EL (cell line): ENCODE data around the gene UNC13C.

Experiments used
- DNase-seq: peaks from one replicate; pipeline ENCODE4 v3.0.0-alpha.2; 2016

The UNC13C gene

DNA sequence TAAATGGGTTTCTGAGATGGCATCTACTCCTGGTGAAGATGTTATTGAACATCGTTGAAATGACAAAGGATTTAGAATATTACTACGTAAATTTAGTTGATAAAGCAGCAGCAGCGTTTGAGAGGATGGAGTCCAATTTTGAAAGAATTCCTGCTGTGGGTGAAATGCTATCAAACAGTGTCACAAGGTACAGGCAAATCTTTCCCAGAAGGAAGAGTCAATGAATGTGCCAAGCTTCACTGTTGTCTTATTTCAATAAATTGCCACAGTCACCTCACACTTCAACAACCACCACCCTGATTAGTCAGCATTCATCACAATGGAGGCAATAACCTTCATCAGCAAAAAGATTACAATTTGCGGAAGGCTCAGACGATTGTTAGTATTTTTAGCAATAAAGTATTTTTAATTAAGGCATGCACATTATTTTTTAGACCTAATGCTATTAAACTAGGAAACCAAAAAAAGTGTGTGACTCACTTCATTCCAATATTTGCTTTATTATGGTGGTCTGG, 142.8 kb downstream of the UNC13C start:
- no peak for DNase-seq

DNA sequence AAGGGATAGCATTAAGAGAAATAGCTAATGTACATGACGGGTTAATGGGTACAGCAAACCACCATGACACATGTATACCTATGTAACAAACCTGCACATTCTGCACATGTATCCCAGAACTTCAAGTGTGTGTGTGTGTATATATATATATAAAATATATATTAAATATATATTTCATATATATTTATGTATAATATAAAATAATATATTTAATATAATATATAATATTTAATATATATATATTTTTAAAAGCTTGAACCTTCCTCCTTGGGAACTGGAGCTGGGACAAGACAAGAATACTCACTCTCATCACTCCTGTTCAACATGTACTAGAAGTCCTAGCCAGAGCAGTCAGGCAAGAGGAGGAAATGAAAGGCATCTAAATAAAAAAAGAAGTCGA, 149.3 kb downstream of the UNC13C start:
- DNase-seq: no peak

DNA sequence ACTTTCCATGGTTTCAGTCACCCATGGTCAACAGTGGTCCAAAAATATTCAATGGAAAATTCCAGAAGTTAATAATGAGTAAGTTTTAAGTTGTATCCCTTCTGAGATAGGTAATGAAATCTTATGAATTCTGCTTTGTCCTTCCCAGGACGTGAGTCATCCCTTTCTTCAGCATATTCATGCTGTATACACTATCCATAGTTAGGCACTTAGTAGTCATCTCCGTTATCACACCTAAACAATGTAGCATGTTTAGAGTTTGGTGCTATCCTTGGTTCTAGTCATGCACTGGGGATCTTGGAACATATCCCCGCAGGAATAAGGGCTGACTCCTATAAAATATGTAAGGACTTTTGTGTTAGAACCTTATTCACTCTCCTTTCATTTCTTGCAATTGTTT, 153.2 kb downstream of the UNC13C start:
- no peak for DNase-seq

DNA sequence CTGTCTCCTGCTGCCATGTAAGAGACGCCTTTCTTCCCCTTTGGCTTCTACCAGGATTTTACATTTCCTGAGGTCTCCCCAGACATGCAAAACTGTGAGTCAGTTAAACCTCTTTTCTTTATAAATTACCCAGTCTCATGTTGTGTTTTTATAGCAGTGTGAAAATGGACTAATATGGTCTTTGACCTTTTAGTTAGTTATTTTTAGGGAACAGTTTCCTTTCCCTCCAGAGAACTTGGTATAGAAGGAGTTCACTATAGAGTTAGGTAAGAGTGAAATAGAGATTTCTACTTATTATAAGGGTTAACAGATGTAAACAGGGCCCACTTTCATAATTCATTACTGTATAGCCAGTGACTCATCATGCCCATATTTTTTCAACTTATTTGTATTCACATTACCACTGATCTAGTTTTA, 170.9 kb downstream of the UNC13C start:
- DNase-seq: no peak

DNA sequence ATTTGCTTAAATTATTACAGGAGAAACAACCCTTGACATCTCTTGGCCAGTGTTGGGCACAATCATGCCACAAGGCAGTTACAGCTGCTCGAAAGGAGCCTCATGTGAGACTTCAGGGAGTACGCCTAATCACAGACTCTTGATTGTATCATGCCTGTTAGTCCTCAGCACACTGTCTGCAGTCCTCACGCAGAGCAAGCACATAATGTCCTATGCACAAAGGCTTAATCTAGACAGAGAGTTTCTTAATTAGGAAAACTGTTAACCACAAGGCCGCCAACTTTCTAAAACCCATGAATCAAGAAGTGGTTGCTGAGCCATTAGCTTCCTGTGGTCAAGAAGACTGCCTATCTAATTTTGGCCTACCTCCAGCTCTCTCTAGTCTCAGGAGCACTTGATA, 172.0 kb downstream of the UNC13C start:
- DNase-seq: no peak

DNA sequence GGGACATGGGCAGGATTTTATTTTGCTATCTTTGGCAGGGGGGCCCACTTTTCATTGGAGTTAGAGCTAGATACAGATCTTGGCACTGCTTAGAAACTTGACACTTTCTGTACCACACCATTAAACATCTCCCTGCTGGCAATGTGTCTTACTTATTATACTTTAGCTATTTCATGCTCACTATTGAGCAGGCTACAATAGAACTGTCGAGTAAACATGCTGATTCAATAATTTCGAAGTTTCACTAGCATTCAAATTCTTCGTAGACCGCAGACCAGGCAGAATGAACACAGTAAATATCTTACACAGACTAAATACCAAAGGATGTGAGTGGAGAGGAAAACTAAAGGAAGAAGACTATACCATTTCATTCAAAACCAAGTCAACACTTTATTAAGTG, 180.8 kb downstream of the UNC13C start:
- no peak for DNase-seq

DNA sequence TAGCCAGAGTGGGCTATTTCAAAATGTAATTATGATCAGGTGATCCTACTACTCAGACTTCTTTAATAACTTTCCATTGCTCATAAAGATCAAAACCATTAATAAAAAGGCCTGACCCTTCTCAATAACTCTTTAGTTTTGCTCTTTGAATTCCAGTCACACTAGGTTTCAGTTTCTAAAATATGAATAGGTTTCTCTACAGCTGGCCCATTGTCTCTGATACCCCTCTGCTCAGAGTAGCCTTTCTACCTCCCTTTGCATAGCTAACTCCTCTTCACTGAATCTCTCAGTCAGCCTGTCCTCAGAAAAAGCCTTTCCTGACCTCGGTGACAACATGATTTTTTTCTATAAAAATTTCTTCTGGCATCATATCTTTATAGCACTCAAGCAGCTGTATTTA, 209.1 kb downstream of the UNC13C start:
- no peak for DNase-seq

DNA sequence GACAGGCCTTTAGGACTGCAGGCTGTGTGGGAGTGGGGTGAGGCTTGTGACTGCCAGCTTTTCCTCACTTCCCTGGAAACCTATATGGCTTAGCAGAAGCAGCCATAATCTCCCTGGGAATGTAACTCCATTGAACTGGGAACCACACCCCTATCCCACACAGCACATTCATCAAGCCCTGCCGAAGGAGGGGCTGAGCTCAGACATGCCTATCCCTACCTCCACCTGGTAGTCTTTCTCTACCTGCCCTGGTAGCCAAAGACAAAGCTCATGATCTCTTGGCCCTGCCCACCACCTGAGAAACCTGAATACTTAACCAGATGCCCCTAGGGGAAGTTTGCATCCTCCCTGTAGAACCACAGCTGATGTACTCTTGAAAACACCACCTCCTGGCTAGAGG, 219.8 kb downstream of the UNC13C start:
- DNase-seq: no peak

DNA sequence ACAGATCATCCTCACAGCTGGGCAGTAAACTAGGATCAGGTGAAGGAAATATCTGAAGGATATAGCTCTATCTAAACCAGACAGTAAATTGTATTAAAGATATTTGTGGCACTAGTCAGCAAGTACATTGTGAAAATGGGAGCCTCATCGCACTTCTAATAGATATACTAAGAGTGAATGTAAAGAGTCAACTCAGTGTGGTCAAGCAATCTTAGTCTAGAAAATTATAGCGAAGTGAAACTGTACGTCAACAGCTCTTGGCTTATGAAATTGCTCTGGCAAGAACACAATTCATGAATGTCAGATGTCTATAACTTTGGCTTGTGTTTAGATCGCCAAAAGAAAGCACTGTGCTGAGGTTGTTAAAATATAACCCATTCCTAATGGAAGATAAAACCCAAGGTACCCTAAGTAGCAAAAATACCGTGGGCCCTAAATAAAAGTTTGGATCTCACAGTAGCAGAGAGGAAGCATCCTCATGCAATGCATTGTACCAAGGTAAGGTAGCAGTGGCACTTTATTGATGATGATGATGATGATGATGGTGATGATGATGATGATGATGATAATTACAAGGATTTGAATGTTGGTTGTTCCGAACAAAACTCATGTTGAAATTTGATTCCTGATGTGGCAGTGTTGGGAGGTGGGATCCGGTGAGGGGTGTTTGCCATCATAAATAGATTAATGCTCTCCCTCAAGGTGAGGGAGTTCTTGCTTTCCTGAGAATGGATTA, 228.5 kb downstream of the UNC13C start:
- DNase-seq: no peak

DNA sequence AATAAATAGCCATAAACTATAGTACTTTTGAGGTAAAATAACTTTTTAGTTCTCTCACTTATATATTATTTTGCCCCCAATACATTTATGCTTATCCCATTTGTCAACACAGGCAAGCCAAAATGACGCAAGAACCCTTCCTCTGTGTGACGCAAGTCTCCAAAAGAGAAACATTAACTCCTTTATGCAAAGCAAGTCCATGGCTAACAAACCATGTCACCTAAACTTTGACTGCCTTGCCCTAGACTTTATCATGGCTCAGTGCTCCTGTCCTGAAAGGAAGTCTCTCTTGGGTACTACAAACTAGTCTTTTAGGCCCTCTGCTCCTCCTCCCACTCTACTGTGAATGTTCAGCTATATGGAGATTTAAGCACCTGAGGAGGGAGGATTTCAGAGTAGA, 230.5 kb downstream of the UNC13C start:
- DNase-seq: no peak

DNA sequence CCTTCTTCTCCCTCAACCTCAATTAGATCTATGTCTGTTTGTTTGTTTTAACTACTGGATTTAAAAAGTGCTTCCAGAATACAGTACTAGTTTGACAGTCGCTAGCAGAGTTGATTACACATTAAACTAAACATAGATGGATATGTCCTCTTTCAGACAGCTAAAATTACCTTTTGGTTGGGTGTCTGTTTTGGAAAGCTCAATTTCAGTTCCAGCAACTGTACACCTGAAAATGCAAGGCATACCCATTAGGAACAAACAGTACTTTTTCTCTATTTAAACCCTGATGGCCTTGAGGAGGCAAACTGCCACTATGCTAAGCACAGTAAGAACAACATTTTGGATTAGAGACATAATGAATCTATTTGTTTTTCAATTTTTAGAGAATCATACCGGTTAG, 234.4 kb downstream of the UNC13C start:
- DNase-seq: no peak

DNA sequence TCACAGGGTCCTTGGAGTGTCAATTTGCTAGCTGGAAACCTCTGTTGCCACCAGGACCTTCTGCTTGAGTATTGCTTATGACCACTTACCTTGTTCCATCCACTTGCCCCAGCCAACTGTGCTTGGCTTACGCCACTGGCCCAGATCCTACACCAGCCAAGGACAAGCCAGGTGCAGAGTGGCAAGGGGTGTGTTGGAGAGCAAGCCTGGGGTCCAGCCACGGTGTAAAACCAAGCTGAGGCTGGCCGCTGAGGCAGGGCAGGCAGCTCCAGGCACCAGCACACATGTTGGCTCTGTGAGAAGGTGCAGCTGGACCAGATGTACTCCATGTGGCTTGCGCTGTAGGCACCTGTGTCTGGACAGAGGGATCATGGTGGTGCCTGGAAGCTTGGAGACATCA, 248.2 kb downstream of the UNC13C start:
- no peak for DNase-seq

DNA sequence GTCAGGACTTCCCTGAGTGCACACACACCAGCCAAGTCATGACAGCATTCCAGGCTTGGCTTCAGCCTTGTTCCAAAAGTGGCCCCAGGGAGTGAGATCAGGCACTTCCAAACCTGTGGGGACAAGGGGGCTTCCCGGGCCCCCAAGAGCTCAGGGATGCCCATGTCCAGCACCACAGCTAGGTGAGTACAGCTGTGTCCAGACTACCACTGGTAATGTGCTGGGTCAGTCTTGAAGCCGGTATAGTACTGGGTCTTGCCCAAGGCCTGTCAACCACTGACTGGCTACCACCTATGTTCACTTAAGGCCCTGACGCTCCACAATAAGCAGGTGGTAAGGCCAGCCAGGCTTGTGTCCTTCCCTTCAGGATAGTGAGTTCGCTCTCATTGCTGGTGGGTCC, 249.3 kb downstream of the UNC13C start:
- DNase-seq: peak; percentile 0

DNA sequence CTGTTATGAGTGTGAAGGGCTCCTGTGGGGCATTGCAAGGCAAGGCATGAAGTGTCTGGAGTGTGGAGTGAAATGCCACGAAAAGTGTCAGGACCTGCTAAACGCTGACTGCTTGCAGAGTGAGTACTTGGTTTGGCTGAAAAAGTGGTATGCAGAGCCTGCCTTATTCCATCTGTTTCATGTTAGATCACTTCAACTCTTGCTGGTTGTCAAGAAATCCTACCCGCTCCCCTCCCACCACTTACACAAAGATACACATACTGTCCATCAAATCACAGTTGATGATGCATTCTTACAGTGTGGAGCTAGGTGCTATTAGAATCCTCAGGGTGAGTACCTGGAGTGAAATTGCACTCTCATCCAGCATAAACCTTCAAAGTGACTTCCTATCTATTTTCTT, 272.1 kb downstream of the UNC13C start:
- no peak for DNase-seq

DNA sequence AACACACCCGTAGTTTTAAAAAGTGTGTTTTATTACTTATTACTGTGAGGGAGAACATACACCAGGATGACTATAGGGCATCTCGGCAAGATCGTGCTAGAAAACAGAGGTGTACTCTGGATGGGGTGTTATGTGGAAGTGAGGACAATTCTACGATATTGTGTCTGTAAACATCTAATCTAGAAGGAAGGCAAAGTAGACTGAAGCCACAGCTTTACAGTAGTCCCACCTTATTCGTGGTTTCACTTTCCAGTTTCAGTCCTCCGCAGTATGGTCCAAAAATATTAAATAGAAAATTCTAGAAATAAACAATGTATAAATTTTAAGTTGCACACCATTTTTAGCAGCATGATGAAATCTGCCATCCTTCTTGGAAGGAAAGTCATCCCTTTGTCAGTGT, 277.9 kb downstream of the UNC13C start:
- DNase-seq: no peak

DNA sequence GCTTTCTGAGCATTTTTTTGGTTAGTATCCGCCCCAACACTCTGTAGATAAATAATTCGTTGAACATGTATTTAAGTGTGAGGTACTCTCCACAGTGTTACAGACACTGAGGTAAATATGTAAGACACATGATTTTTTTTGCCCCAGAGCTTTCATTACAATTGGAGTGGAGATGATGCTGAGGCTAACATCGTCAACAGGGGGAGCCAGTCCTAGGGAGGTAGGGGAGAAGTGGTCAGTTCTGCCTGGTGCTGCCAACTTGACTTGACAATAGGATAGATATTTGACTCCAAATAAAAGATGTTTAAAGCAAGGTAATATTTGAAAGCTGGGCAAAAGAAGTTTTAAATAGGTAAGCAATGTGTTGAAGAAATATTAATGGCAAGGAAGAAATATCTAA, 295.7 kb downstream of the UNC13C start:
- DNase-seq: no peak

DNA sequence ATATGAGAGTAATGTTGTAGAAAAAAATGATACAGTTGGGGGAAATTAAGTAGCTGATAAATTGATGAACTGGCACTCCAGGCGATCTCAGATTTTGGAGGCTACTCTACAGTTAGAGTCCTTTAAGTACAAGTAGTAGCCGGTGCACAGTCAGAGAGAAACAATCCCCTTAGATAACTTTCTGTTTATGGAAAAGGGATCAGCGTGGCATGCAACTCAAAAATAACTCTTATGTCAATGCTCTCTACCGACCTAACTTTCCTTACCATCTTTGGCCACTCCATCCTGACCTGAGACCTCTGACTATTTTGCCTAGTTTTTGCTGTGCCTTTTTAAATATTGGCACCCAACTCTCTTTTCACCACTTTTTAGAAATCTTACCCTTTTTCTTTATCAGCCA, 299.6 kb downstream of the UNC13C start:
- no peak for DNase-seq

DNA sequence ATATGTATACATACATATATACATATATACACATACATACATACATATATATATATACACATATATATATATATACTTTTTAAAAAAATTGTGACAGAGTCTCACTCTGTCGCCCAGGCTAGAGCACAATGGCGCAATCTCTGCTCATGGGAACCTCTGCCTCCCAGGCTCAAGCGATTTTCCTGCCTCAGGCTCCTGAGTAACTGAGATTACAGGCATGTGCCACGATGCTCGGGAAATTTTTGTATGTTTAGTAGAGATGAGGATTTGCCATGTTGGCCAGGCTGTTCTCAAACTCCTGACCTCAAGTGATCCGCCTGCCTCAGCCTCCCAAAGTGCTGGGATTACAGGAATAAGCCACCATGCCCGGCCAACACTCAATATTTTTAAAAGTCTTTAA, 302.5 kb downstream of the UNC13C start:
- no peak for DNase-seq

DNA sequence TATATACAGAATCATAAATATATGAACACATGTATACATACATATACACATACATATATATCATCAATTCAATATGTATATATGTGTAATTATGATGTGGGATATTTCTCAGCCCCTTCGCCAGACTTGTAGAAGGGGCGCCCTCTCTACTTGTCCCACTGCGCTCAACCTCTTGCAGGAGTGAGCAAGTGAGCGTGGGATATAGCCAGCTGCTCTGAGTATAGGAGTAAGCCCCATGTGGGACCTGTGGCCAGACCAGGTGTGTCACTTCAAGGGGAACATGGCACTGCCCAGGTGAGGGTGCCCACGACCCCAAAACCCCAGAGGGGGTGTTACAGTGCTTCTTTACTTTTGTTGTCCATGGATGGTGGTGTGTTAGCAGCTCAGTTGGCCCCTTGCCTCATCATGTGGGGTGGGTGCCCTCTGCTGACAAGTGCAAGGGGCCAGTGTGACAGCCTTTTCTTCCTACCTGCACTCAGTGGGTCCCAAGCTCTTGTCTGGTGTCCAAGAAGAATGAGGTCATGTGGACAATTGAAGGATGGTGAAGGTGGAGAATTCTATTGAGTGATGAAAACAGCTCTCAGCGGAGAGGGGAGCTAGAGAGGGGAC, 304.1 kb downstream of the UNC13C start:
- no peak for DNase-seq

DNA sequence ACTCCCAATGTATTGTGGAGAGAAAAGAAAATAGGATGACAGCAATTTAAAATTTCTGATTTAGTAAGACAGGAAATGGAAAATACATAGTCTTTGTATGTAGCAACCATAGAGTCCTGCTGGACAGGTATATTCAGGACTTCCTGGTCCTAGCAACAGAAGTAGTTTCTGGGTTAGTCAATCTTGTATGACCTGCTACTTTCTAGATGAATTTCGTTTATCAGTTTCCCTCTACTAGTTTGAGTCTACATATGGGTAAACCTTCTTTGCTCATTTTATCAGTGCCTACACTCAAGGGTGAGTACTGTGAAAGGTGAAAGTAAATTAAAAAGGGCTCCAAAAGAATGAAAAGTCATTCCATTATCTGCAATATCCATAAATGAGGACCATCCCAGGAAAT, 309.8 kb downstream of the UNC13C start:
- no peak for DNase-seq

DNA sequence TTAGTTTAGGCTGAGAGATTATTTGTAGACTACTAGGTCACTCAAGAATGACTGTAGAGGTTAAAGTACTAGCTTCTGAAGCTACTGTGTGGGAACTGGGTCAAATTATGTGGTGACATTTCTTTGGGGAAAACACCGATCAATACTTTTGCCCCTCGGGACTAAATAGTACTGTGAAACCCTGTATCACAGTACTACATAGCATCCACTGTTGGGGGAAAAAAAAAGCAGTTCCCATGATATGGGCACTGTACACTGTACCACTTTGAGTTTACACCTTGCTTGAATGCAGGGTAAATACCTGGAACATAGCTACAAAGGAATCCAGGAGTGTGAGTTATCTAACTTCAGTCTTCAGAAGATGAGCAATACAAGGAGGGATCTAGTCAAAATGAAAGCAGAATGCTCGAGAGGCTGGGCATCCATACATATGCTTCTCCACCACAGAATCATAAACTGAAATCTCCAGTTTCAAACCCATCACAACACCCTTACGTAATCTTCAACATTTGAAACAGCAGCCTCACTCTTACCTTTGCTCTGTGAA, 311.4 kb downstream of the UNC13C start:
- no peak for DNase-seq

DNA sequence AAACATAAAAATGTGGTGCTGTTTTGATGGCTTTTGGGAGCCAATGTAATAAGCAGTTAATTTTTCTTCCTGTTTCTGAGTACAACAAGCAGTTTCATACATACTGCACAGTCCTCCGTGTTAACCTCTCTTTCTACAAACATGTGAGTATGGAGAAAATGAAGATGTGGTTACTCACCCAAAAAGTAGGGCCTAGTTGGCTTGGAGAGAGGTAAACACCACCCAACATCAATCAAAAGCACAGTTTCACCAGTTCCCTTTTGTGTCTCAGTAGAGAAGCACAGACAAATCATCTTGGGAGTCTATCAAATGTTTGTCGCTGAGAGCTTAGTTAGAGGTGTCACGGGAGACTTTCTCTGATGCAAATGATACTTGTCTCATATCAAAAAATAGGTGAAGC, 320.2 kb downstream of the UNC13C start:
- DNase-seq: no peak

DNA sequence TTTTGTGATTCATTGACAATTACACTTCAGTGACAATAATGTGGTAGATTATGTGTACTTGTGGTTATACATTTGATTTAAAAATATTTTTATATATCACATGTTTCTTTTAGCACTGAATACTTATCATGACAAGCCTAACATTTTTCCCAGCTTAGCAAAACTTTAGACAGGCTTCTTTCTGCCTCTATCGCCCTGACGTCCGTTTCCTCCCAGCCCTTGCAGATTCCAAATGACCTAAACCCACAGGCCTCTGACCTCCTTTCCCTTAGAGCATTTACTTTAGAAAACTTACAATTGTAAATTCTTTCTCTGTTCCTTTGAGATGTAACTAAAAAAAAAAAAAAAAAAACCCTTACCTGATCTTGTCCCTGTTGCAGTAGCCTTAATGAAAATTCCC, 326.1 kb downstream of the UNC13C start:
- no peak for DNase-seq

DNA sequence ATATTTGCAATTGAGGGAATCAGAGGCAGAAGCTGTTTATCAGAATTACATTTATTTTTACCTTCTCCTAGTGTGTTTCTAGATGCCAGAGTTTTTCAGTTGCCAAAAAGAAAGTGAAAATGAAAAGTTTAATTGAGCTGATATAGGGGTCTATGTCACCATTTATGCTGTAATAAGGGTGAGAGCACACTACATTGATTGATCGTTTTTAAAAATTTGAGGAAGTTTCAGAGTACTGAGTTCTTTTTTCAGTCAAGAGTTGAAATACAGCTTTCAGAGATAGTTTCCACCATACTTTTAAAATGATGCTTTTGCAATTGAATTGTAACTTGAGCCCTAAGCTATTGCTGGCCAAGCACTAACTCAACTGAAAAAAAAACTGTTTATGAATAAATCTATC, 326.9 kb downstream of the UNC13C start:
- no peak for DNase-seq
